GM18498 (cell line): ENCODE data around the gene LDLRAP1.

ENCODE experiments used
- ATAC-seq: cut with Tn5 transposase; IDR thresholded peaks from one replicate; pipeline ENCODE4 v1.9.1; 2021; ENCODE audit warnings: mild to moderate bottlenecking, moderate library complexity; ENCODE audit not compliant: unreplicated experiment

Gene LDLRAP1

GRCh38 chr1:25541889-25542658 is 1.3 kb upstream of the LDLRAP1 start:
- no peak for ATAC-seq

DNA sequence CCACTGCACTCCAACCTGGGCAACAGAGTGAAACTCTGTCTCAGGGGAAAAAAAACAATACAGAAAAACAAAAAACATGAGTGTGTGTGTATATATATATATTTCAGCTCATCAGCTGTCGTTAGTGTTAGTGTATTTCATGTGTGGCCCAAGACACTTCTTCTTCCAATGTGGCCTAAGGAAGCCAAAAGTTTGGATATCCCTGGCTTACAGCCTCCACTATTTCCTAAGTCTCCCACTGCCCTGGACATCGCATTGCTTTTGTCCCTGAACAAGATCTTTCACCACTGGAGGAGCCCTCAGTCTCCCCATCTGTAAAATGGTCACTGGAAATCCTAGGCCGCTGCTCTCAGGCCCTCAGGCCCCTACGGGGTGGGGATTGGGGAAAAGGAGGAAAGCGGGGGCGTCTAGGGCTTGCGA is 391 bp upstream of the LDLRAP1 start:
- no peak for ATAC-seq

DNA sequence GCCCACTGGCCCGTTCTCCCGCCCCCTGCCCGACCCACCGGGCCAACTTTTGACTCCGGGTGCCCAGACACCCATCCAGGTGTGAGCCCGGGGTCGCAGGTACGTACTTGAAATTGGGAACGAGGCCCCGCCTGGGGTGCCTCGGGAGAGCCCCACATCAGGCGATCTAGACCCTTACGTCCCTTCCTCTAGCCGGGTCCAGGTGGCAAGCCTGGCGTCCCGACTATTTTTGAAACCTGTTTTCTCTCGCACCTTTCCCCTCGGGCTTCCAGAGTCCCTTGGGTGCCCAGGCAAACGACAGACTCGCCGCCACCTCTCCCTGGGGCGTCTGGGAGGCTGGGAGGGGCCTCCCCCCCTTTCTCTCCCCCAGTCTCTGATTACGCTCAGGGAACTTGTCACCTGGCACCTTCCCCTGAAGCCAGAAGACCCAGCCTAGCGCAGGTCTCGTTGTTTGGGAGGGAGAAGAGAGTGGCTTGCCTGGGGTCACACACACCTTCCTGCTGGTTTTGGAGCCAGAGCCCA is 898 bp downstream of the LDLRAP1 start:
- ATAC-seq: no peak

DNA sequence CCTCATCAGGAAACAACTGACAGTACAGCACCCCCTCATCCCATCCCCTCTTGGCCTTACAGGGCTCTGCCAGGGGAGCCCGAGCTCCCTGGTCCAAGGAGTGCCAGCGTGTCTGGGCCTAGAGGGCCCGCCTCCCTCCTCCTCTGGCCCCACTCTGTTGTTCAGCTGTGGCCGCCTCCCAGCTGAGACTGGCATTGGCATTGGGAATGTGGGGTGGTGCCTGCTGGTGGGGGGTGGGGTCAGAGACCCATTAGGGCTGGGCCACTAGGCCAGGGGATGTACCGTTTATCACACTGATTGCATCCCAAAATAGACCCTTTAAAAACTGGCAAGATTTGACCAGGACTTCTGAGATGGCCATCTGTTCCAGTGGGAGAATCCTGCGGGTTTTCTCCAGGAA is 1.4 kb downstream of the LDLRAP1 start:
- no peak for ATAC-seq

DNA sequence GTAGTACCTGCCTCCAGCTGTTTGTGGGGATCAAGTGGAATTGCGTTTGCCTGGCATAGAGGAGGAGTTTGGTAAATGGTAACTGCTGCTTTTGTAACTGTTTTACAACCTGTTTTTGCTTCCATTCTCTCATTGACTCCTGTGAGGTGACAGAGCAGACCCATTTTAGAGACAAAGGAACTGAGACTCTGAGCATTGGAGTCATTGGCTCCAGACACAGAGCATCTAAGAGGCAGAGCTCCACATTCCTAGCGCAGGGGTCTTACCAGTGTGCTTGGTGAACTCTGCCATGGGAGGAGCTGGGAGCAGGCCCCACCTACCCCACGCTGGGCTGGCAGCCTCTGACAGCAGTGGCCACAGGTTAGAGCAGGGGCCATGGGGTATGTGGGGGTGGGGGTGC is 2.4 kb downstream of the LDLRAP1 start:
- ATAC-seq: no peak

DNA sequence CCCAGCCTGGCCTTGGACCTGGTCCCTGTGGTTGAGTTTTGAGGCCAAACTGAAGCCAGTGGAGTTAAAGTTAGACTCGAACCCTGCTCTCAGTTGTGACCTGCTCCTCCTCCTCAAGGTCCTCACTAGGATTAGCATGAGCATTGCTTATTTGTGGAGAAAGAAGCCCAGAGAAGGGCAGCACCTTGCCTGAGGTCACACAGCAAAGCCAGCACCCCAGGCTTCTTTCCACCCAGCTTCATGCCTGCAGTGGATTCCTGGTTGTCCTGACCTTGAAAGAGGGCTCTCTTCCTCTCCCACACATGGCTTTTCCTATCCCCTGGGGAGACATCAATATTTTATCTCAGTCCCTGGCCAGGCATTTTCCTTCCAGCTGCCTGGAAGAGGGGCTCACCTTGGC is 2.8 kb downstream of the LDLRAP1 start:
- ATAC-seq: no peak

DNA sequence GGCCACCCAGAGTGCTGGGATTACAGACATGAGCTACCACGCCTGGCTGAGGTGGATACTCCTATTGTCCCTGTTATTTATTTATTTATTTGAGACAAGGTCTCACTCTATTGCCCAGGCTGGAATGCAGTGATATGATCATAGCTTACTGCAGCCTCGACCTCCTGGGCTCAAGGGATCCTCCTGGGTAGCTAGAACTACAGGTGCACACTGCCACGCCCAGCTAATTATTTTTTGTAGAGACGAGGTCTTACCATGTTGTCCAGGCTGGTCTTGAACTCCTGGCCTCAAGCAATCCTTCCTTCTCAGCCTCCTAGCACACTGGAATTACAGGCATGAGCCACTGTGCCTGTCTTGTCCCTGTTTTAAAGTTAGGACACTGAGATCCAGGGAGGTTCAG is 5.2 kb downstream of the LDLRAP1 start:
- no peak for ATAC-seq

- peak; percentile 90 for ATAC-seq
Observed at GRCh38 chr1:25549273-25550154, 6.1 kb downstream of the LDLRAP1 start.

DNA sequence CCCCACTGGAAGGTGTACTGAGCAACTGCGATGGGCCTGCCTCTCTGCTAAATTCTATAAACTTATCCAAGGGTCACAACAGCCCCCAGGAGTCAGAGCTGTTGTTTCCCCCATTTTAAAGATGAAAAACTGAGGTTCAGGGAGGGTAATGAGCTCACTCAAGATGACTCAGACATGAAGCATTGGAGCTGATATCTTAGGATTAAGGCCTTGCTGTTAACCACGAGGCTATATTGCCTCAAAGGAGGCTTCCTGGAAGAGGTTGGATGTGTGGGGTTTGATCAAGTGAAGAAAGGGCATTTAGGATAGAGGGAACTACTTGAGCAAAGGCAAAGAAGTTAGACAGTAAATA is 6.7 kb downstream of the LDLRAP1 start:
- no peak for ATAC-seq

- no peak for ATAC-seq
Observed at GRCh38 chr1:25550683-25551310, 7.4 kb downstream of the LDLRAP1 start.

- ATAC-seq: no peak
Observed at GRCh38 chr1:25553749-25554429, 10.5 kb downstream of the LDLRAP1 start.

DNA sequence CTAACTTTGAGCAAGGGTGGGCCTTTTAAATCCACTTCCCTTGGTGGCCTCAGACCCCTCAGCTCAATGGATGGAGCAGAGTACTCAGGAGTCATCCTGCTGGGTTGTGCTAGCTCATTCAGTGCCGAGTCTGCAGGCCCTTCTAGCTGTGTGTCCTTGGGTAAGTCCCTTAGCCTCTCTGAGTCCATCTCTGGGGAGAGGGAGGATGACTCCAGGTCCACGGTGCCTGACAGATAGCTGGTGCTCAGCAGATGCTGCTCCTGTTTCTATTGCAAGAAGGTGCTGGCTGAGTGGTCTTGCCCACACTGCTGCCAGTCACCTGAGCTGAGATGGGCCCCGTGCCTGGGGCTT is 11.0 kb downstream of the LDLRAP1 start:
- ATAC-seq: no peak

GRCh38 chr1:25554886-25555752 is 11.7 kb downstream of the LDLRAP1 start:
- no peak for ATAC-seq

GRCh38 chr1:25555753-25556092 is 12.3 kb downstream of the LDLRAP1 start:
- ATAC-seq: no peak

- no peak for ATAC-seq
Observed at GRCh38 chr1:25556132-25556670, 12.8 kb downstream of the LDLRAP1 start.

GRCh38 chr1:25556791-25557476 is 13.5 kb downstream of the LDLRAP1 start:
- ATAC-seq: no peak

DNA sequence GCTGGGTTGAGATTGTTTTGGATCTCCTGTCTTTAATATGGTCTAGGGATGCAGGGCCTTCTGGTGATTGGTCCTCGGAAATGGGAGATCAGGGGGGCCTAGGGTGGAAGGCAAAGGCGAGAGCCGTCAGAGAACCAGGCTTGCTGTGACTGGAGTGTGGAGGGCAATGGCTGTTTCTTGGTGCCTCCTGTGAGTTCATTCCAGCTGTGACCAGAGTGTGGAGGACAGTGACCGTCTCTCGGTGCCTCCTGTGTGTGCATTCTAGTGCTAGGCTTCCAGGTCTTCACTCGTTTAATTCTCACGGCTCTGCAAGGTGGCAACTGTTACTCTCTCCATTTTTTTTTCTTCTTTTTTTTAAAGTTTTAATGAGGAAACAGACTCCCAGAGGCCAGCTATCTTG is 14.1 kb downstream of the LDLRAP1 start:
- no peak for ATAC-seq

DNA sequence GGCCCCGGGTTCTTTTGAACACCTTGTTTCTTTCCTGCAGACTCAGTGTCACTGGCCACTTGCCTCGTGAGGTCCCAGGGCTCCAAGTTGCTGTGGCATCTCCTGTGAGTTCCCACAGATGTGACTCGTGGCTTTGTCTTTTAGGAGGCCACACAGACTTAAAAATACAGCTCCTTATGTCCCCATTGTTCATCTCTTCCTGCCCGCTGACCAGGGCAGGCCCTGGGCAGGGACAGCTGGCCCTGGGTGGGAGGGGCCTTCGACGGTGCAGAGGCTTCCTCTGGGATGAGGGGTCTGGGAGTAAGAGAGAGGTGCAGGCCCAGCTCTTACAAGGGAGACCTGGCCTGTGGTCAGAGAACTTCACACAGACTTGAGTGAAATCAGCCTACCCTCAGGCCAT is 15.6 kb downstream of the LDLRAP1 start:
- ATAC-seq: no peak

- ATAC-seq: no peak
Observed at GRCh38 chr1:25560001-25560400, 16.6 kb downstream of the LDLRAP1 start.
